CD4-positive, CD25-positive, alpha-beta regulatory T cell (primary cell): ENCODE results near the gene PSKH1. TPM values are rescaled to one million over a fixed set of nuclear protein-coding genes. Genes with fewer than 3 reads are reported as not detected.

Experiments
- ATAC-seq, 2 donors: fragments of 150-1000 bp; cut with Tn5 transposase; one replicate each; pipeline ENCODE4 v1.10.0; 2021; ENCODE audit warnings: low read depth in 2 of 2, moderate number of reproducible peaks in 2 of 2, moderate library complexity in 1 of 2
- DNase-seq, 3 donors: peaks; one replicate each; pipeline versions ENCODE4 v3.0.0 to v3.0.0-alpha.2; 2012 to 2022; ENCODE audit warnings: mixed read lengths in 1 of 3
- H3K27ac ChIP-seq: one replicate; pipeline ENCODE4 v1.7.0; 2013; ENCODE audit warnings: mild to moderate bottlenecking, low read length; ENCODE audit not compliant: insufficient read depth, poor library complexity, severe bottlenecking
- H3K27me3 ChIP-seq: one replicate; pipeline ENCODE4 v1.7.0; 2013; ENCODE audit warnings: low read length; ENCODE audit not compliant: control insufficient read depth, insufficient read depth
- H3K36me3 ChIP-seq: one replicate; pipeline ENCODE4 v1.7.0; 2013; ENCODE audit warnings: mild to moderate bottlenecking, low read length, moderate library complexity; ENCODE audit not compliant: control insufficient read depth, insufficient read depth
- H3K4me1 ChIP-seq: 2 replicates; pipeline ENCODE4 v1.7.0; 2013; ENCODE audit warnings: mild to moderate bottlenecking, low read length; ENCODE audit not compliant: insufficient read depth, control insufficient read depth, poor library complexity, severe bottlenecking
- H3K4me3 ChIP-seq: one replicate; pipeline ENCODE4 v1.7.0; 2013; ENCODE audit warnings: low read depth, mild to moderate bottlenecking, low read length, moderate library complexity
- H3K9me3 ChIP-seq, 2 experiments: 1 replicate in 1 of 2; 2 replicates in 1 of 2; pipeline ENCODE4 v1.7.0; 2013; ENCODE audit warnings: low read length in 2 of 2, mild to moderate bottlenecking in 1 of 2, moderate library complexity in 1 of 2; ENCODE audit not compliant: control insufficient read depth in 2 of 2
- H3K27ac Mint-ChIP-seq, 3 donors: one replicate each; pipeline ENCODE4 v1.8.0; 2020 to 2022; ENCODE audit warnings: mild to moderate bottlenecking in 3 of 3, mixed read lengths in 3 of 3, moderate library complexity in 2 of 3
- H3K27me3 Mint-ChIP-seq: one replicate; pipeline ENCODE4 v1.8.0; 2022; ENCODE audit warnings: mild to moderate bottlenecking, mixed read lengths
- H3K36me3 Mint-ChIP-seq: one replicate; pipeline ENCODE4 v1.8.0; 2020; ENCODE audit warnings: mixed read lengths
- H3K4me1 Mint-ChIP-seq, 4 donors: one replicate each; pipeline ENCODE4 v1.8.0; 2020 to 2022; ENCODE audit warnings: mixed read lengths in 4 of 4, mild to moderate bottlenecking in 1 of 4
- H3K4me3 Mint-ChIP-seq, 4 donors: one replicate each; pipeline ENCODE4 v1.8.0; 2020 to 2022; ENCODE audit warnings: mild to moderate bottlenecking in 4 of 4, mixed read lengths in 4 of 4, moderate library complexity in 3 of 4
- H3K9me3 Mint-ChIP-seq, 7 donors: one replicate each; pipeline ENCODE4 v1.8.0; 2020 to 2022; ENCODE audit warnings: mixed read lengths in 7 of 7, mild to moderate bottlenecking in 3 of 7, moderate library complexity in 2 of 7
- polyA plus RNA-seq, 4 donors: library from polyadenylated mRNA; unstranded; fragments of 300-500 nt; fragmentation: Illumina TruSeq; gene quantifications; one replicate each; pipeline ENCODE4 v1.2.3, GENCODE V29; 2021
- total RNA-seq: library from RNA; stranded (reverse); gene quantifications from one replicate; pipeline ENCODE4 v1.2.3, GENCODE V29; 2022

PSKH1 gene
- 14.3 TPM for total RNA-seq
- polyA plus RNA-seq: 10 to 100 TPM; 16.1 to 25.3 (median 23.3) TPM

GRCh38 chr16:67892899-67893742 is at the start of gene PSKH1:
PSKH1 (plus strand) TSS chr16:67893254; CDS start chr16:67908750, 15,496 bp downstream.
- Mint-ChIP-seq H3K9me3 (no peaks in the 10 kb centered on the region), H3K4me3 (peak within 1 kb of the TSS; percentile 95 to 99 (median 98)), H3K4me1 (peaks cover 14 to 49% (median 32%) of the 10 kb centered on the region in 4 donors), H3K27ac (peak within 1 kb of the TSS; percentile 80 to 97 (median 97)), H3K27me3 (no peaks in the 10 kb centered on the region), H3K36me3 (no peaks in the 10 kb centered on the region)
- ATAC-seq: peak; percentile 98 to 99
- Histone ChIP-seq H3K9me3 (no peaks in the 10 kb centered on the region), H3K27ac (peak within 1 kb of the TSS; percentile 86), H3K4me1 (peaks cover 18% of the 10 kb centered on the region), H3K27me3 (no peaks in the 10 kb centered on the region), H3K4me3 (peak within 1 kb of the TSS; percentile 93), H3K36me3 (no peaks in the 10 kb centered on the region)
- peak; percentile 89 to 96 (median 93) for DNase-seq

GRCh38 chr16:67843343-67843765 is 49.7 kb upstream of the PSKH1 start:
- ATAC-seq (no peak), DNase-seq (peak in 1 of 3 donors; percentile 59)
- Mint-ChIP-seq H3K27ac (peak overlapping the region; percentile 95 to 96 (median 95)), H3K9me3 (no peaks in the 10 kb centered on the region), H3K4me1 (peaks cover 16 to 52% (median 32%) of the 10 kb centered on the region in 4 donors), H3K36me3 (no peaks in the 10 kb centered on the region), H3K4me3 (peak overlapping the region; percentile 88 to 98 (median 96)), H3K27me3 (no peaks in the 10 kb centered on the region)
- Histone ChIP-seq H3K27ac (peak overlapping the region; percentile 97), H3K4me3 (peak overlapping the region; percentile 89), H3K27me3 (no peaks in the 10 kb centered on the region), H3K4me1 (peaks cover 54% of the 10 kb centered on the region), H3K36me3 (no peaks in the 10 kb centered on the region), H3K9me3 (no peaks in the 10 kb centered on the region)

- Mint-ChIP-seq H3K9me3 (no peaks in the 10 kb centered on the region), H3K4me3 (peak overlapping the region; percentile 27 to 96 (median 92)), H3K36me3 (no peaks in the 10 kb centered on the region), H3K4me1 (peaks cover 16 to 57% (median 35%) of the 10 kb centered on the region in 4 donors), H3K27me3 (no peaks in the 10 kb centered on the region), H3K27ac (peak overlapping the region in 1 of 3 donors; percentile 91)
- Histone ChIP-seq H3K36me3 (no peaks in the 10 kb centered on the region), H3K4me1 (peaks cover 55% of the 10 kb centered on the region), H3K27me3 (no peaks in the 10 kb centered on the region), H3K4me3 (peak overlapping the region; percentile 89), H3K27ac (peak overlapping the region; percentile 97), H3K9me3 (no peaks in the 10 kb centered on the region)
- DNase-seq: no peak
- no peak for ATAC-seq
Observed at GRCh38 chr16:67844497-67844896, 48.6 kb upstream of the PSKH1 start.

- H3K9me3 Mint-ChIP-seq: no peaks in the 10 kb centered on the region
- Histone ChIP-seq H3K36me3 (no peaks in the 10 kb centered on the region), H3K27ac (peak overlapping the region; percentile 97), H3K4me3 (peak overlapping the region; percentile 80), H3K9me3 (no peaks in the 10 kb centered on the region), H3K27me3 (no peaks in the 10 kb centered on the region), H3K4me1 (peaks cover 55% of the 10 kb centered on the region)
- H3K4me3 Mint-ChIP-seq: peak overlapping the region; percentile 88 to 95 (median 90)
- no peaks in the 10 kb centered on the region for H3K27me3 Mint-ChIP-seq
- peaks cover 16 to 65% (median 35%) of the 10 kb centered on the region in 4 donors for H3K4me1 Mint-ChIP-seq
- DNase-seq (peak in 1 of 3 donors; percentile 23), ATAC-seq (no peak)
- H3K36me3 Mint-ChIP-seq: no peaks in the 10 kb centered on the region
- H3K27ac Mint-ChIP-seq: peak overlapping the region; percentile 91 to 93 (median 93)
Observed at GRCh38 chr16:67845291-67846062, 47.6 kb upstream of the PSKH1 start.

GRCh38 chr16:67846063-67846319 is 47.1 kb upstream of the PSKH1 start:
- peak overlapping the region; percentile 88 to 95 (median 90) for H3K4me3 Mint-ChIP-seq
- peaks cover 55% of the 10 kb centered on the region for H3K4me1 ChIP-seq

GRCh38 chr16:67846320-67847063 is 46.6 kb upstream of the PSKH1 start, which contains the start of gene NUTF2:
NUTF2 (plus strand) TSS chr16:67846933; CDS start chr16:67865131, 18,198 bp downstream.
- H3K4me3 Mint-ChIP-seq: peak within 1 kb of the TSS; percentile 88 to 95 (median 90)
- no peaks in the 10 kb centered on the region for H3K36me3 Mint-ChIP-seq
- H3K27me3 ChIP-seq: no peaks in the 10 kb centered on the region
- no peaks in the 10 kb centered on the region for H3K27me3 Mint-ChIP-seq
- peaks cover 52% of the 10 kb centered on the region for H3K4me1 ChIP-seq
- H3K27ac ChIP-seq: peak within 1 kb of the TSS; percentile 97
- H3K9me3 ChIP-seq: no peaks in the 10 kb centered on the region
- ATAC-seq (peak; percentile 68 to 71), DNase-seq (peak; percentile 92 to 97 (median 96))
- H3K4me1 Mint-ChIP-seq: peaks cover 15 to 65% (median 34%) of the 10 kb centered on the region in 4 donors
- H3K27ac Mint-ChIP-seq: peak within 1 kb of the TSS; percentile 91 to 93 (median 93)
- H3K4me3 ChIP-seq: peak within 1 kb of the TSS; percentile 80
- no peaks in the 10 kb centered on the region for H3K9me3 Mint-ChIP-seq
- no peaks in the 10 kb centered on the region for H3K36me3 ChIP-seq

More at GRCh38 chr16:67846063-67846319, 47.1 kb upstream of the PSKH1 start:
- Mint-ChIP-seq H3K4me1 (peaks cover 16 to 66% (median 35%) of the 10 kb centered on the region in 4 donors), H3K27me3 (no peaks in the 10 kb centered on the region), H3K9me3 (no peaks in the 10 kb centered on the region), H3K36me3 (no peaks in the 10 kb centered on the region), H3K27ac (peak overlapping the region; percentile 91 to 93 (median 93))
- DNase-seq: no peak
- Histone ChIP-seq H3K9me3 (no peaks in the 10 kb centered on the region), H3K4me3 (peak overlapping the region; percentile 80), H3K27me3 (no peaks in the 10 kb centered on the region), H3K36me3 (no peaks in the 10 kb centered on the region), H3K27ac (peak overlapping the region; percentile 97)
- no peak for ATAC-seq
